ENCODE measurements around the gene CLGN. TPM values are rescaled to one million over a fixed set of nuclear protein-coding genes. Genes with fewer than 3 reads are reported as not detected.

Gene CLGN
- total RNA-seq, 1 donor from 2014 or later = 0.13 TPM

DNA sequence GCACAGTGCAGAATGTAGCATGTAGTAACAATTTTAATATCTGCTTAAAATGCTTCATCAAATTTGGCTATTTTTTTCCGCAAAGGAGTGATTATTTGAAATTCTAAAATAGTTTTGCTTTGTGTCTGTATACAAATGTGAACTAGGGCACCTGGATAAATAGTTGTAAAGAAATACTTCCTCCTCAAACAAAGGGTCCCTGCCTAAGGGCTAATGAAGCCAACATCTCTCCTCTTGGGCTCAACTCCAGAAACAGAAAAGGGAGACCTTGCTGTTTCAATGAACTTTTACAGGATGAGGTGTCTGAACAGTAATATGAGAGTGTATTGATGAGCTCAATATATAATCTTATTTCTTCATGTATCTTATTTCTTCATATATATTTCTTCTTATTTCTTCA lies 84.8 kb downstream of the CLGN start:
- DNase-seq (ENCODE audit: low read depth, low spot score) = no peak

Other genes with a start within 250 kb of the CLGN start
- gene SCOC, start 54.0 kb downstream of the CLGN start, total RNA-seq = 32.6 and 45.2 TPM in 2 replicates
- gene MGAT4D, start 70.6 kb upstream of the CLGN start, total RNA-seq = not detected in 2 replicates
- gene ELMOD2, start 96.5 kb upstream of the CLGN start, total RNA-seq = 15.9 and 16.0 TPM in 2 replicates
- not detected in 2 replicates for gene UCP1, start 141.3 kb upstream of the CLGN start, total RNA-seq

All from pulmonary artery endothelial cell (primary cell).